WTC11 (cell line): Measurements from ENCODE around the gene ELMO1. TPM values are rescaled to one million over a fixed set of nuclear protein-coding genes. Genes with fewer than 3 reads are reported as not detected.

ENCODE experiments used
- ATAC-seq: fragments of 200-7000 bp; cut with Tn5 transposase; 2 replicates; pipeline ENCODE4 v1.10.0; 2021; ENCODE audit warnings: mild to moderate bottlenecking, moderate library complexity
- CTCF ChIA-PET: fragments of 300-600 bp; sonication (Branson Sonifier 250); formaldehyde crosslinking; loops from one replicate; lab custom pipeline; 2021; ENCODE audit warnings: antibody characterized with exemption; lab: Charles Lee
- POLR2A ChIA-PET: fragments of 350-600 bp; sonication (Branson Sonifier 250); formaldehyde crosslinking; loops from one replicate; lab custom pipeline; 2021; ENCODE audit warnings: antibody characterized with exemption; lab: Charles Lee
- DNase-seq: peaks from one replicate; pipeline ENCODE4 v3.0.0; 2021; ENCODE audit warnings: low spot score
- H3K27ac Mint-ChIP-seq: 2 replicates; pipeline ENCODE4 v1.8.0; 2021; ENCODE audit warnings: mixed read lengths
- H3K27me3 Mint-ChIP-seq: 2 replicates; pipeline ENCODE4 v1.8.0; 2021; ENCODE audit warnings: low read depth, mild to moderate bottlenecking, moderate library complexity, mixed read lengths
- H3K36me3 Mint-ChIP-seq: 2 replicates; pipeline ENCODE4 v1.8.0; 2021; ENCODE audit warnings: mixed read lengths
- H3K4me1 Mint-ChIP-seq: 2 replicates; pipeline ENCODE4 v1.8.0; 2022; ENCODE audit warnings: mixed read lengths
- H3K4me3 Mint-ChIP-seq: 2 replicates; pipeline ENCODE4 v1.8.0; 2021; ENCODE audit warnings: mild to moderate bottlenecking, moderate library complexity, mixed read lengths
- H3K9me3 Mint-ChIP-seq: 2 replicates; pipeline ENCODE4 v1.8.0; 2021; ENCODE audit warnings: mixed read lengths
- ATF1 ChIP-seq: sonication (generic); formaldehyde crosslinking; IDR thresholded peaks from 2 replicates; pipeline ENCODE4 v1.8.1; 2023; ENCODE audit warnings: mild to moderate bottlenecking, moderate library complexity, missing genetic modification reagents
- CREM ChIP-seq: sonication (generic); formaldehyde crosslinking; IDR thresholded peaks from 2 replicates; pipeline ENCODE4 v1.8.1; 2022; ENCODE audit warnings: mild to moderate bottlenecking, missing genetic modification reagents, moderate library complexity
- GABPB1 ChIP-seq: sonication (generic); formaldehyde crosslinking; IDR thresholded peaks from 2 replicates; pipeline ENCODE4 v1.8.1; 2023; ENCODE audit warnings: mild to moderate bottlenecking, missing genetic modification reagents
- MLX ChIP-seq: sonication (generic); formaldehyde crosslinking; IDR thresholded peaks from 2 replicates; pipeline ENCODE4 v1.8.1; 2023; ENCODE audit warnings: mild to moderate bottlenecking, missing genetic modification reagents, moderate library complexity
- NFE2L1 ChIP-seq: sonication (generic); formaldehyde crosslinking; IDR thresholded peaks from 2 replicates; pipeline ENCODE4 v1.8.1; 2023; ENCODE audit warnings: missing genetic modification reagents
- NFYB ChIP-seq: sonication (generic); formaldehyde crosslinking; conservative IDR thresholded peaks from 2 replicates; pipeline ENCODE4 v1.8.0; 2022; ENCODE audit warnings: low read depth, missing genetic modification reagents
- NR1H2 ChIP-seq: sonication (generic); formaldehyde crosslinking; IDR thresholded peaks from 2 replicates; pipeline ENCODE4 v1.9.0; 2021; ENCODE audit warnings: mild to moderate bottlenecking, moderate library complexity, missing genetic modification reagents
- PRRX2 ChIP-seq: fragments of 250-450 bp; sonication (Bioruptor Pico); IDR thresholded peaks from 2 replicates; pipeline ENCODE4 v1.8.0; 2021; ENCODE audit warnings: mild to moderate bottlenecking
- SMAD3 ChIP-seq: sonication (generic); formaldehyde crosslinking; IDR thresholded peaks from 2 replicates; pipeline ENCODE4 v1.8.0; 2022; ENCODE audit warnings: missing genetic modification reagents, mild to moderate bottlenecking, borderline replicate concordance
- ZNF416 ChIP-seq: fragments of 250-450 bp; sonication (Bioruptor Pico); IDR thresholded peaks from 2 replicates; pipeline ENCODE4 v1.9.0; 2021; ENCODE audit warnings: mild to moderate bottlenecking, inconsistent platforms
- ZNF671 ChIP-seq: fragments of 250-450 bp; sonication (Bioruptor Pico); IDR thresholded peaks from 2 replicates; pipeline ENCODE4 v1.8.0; 2021; ENCODE audit warnings: mild to moderate bottlenecking
- total RNA-seq: library from RNA; stranded (reverse); gene quantifications from 3 replicates; pipeline ENCODE4 v1.2.3, GENCODE V29; 2021
- TF ChIP-seq, protein P1 (sequence below): fragments of 250-450 bp; sonication (Bioruptor Pico); IDR thresholded peaks from 2 replicates; pipeline ENCODE4 v1.9.0; 2021; ENCODE audit warnings: moderate library complexity, mild to moderate bottlenecking, inconsistent platforms, borderline replicate concordance

The ELMO1 gene
- total RNA-seq, 1 experiment from 2014 or later = 19.4 TPM

GRCh38 chr7:37441386-37441760, 7.3 kb downstream of the ELMO1 start (continued):
- TF ChIP-seq NR1H2 = no peak

GRCh38 chr7:37440738-37441385, 7.8 kb downstream of the ELMO1 start:
- Mint-ChIP-seq H3K27ac (no peak overlapping the region), H3K4me1 (peaks cover 21% of the 10 kb centered on the region)
- no peak; the same call in 1 of the 2 replicates for ATAC-seq

DNA sequence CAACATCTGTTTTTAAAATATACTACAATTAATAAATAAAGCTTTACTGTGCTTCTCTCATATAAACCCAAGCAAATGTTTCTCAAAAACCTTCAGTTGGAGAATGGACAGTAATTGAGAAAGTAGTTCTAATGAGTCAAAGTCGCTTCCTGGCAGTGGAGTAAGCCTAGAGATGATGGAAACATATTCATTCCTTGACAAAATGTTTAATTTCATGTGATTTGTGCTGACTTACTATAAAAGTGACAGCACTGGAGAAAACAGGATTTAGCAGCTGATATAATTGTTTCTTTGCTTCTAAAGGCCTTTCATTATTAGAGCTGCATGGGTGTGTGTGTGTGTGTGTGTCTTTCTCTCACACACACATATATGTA, 9.0 kb downstream of the ELMO1 start:
- Mint-ChIP-seq H3K27ac (no peak overlapping the region), H3K9me3 (no peaks in the 10 kb centered on the region), H3K4me1 (peaks cover 23% of the 10 kb centered on the region), H3K27me3 (no peaks in the 10 kb centered on the region), H3K4me3 (no peak overlapping the region), H3K36me3 (no peaks in the 10 kb centered on the region)
- TF ChIP-seq, protein P1, sequence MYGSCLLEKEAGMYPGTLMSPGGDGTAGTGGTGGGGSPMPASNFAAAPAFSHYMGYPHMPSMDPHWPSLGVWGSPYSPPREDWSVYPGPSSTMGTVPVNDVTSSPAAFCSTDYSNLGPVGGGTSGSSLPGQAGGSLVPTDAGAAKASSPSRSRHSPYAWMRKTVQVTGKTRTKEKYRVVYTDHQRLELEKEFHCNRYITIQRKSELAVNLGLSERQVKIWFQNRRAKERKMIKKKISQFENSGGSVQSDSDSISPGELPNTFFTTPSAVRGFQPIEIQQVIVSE (CRISPR knock-in tag) = no peak
- POLR2A ChIA-PET = no interaction called here
- no peak for DNase-seq
- ATAC-seq = no peak
- CTCF ChIA-PET = interaction anchor here (1.2 kb wide), 1 partner anchor 9 kb away, joined by 3 read pairs; no protein-coding TSS in a partner anchor

More at GRCh38 chr7:37440738-37441385, 7.8 kb downstream of the ELMO1 start:
- ChIA-PET CTCF (no interaction called here), POLR2A (interaction anchor here (0.7 kb wide), 1 partner anchor 116 kb away, joined by 3 read pairs; no protein-coding TSS in a partner anchor)
- Mint-ChIP-seq H3K9me3 (no peaks in the 10 kb centered on the region), H3K36me3 (no peaks in the 10 kb centered on the region), H3K27me3 (no peaks in the 10 kb centered on the region), H3K4me3 (no peak overlapping the region)
- TF ChIP-seq ZNF416 (no peak), NFE2L1 (no peak)
- DNase-seq = no peak

GRCh38 chr7:37438906-37439652, 9.6 kb downstream of the ELMO1 start:
- no peak for TF ChIP-seq SMAD3 (CRISPR knock-in tag)
- TF ChIP-seq, protein P1 (CRISPR knock-in tag) = no peak
- no peak for TF ChIP-seq CREM
- no peak for TF ChIP-seq ZNF671 (CRISPR knock-in tag)
- no peak for TF ChIP-seq NFYB (CRISPR knock-in tag)
- Mint-ChIP-seq H3K9me3 (no peaks in the 10 kb centered on the region), H3K27me3 (no peaks in the 10 kb centered on the region), H3K36me3 (no peaks in the 10 kb centered on the region), H3K4me3 (no peak overlapping the region), H3K4me1 (peaks cover 27% of the 10 kb centered on the region), H3K27ac (no peak overlapping the region)
- DNase-seq (no peak), ATAC-seq (no peak; the same call in 1 of the 2 replicates)
- POLR2A ChIA-PET = no interaction called here
- CTCF ChIA-PET = interaction anchor here (1.2 kb wide), 1 partner anchor 9 kb away, joined by 3 read pairs; no protein-coding TSS in a partner anchor

GRCh38 chr7:37435156-37435855, 13.4 kb downstream of the ELMO1 start:
- Mint-ChIP-seq H3K27me3 (no peaks in the 10 kb centered on the region), H3K36me3 (no peaks in the 10 kb centered on the region), H3K27ac (no peak overlapping the region), H3K4me1 (peaks cover 28% of the 10 kb centered on the region), H3K4me3 (no peak overlapping the region), H3K9me3 (no peaks in the 10 kb centered on the region)
- DNase-seq (no peak), ATAC-seq (no peak)
- ChIA-PET POLR2A (no interaction called here), CTCF (interaction anchor here (1.6 kb wide), 1 partner anchor 57 kb away, joined by 4 read pairs; no protein-coding TSS in a partner anchor)
- TF ChIP-seq ATF1 (no peak), MLX (no peak), PRRX2 (CRISPR knock-in tag) (no peak), SMAD3 (CRISPR knock-in tag) (no peak), GABPB1 (no peak)
